ENCODE data around the gene CAND1. TPM values are rescaled to one million over a fixed set of nuclear protein-coding genes. Genes with fewer than 3 reads are reported as not detected.

Gene CAND1
- total and polyA plus RNA-seq, 2 of the 8 experiments (the other 6 are each of a cell fraction or from before 2014, with no cell fraction given): 39.4 to 271 TPM

- FAIRE-seq (no peak), DNase-seq (ENCODE audit: low read depth in 1 of 2, low spot score in 2 of 2) (no peak)
- peaks cover 3 to 70% (median 22%) of the 10 kb centered on the region in 4 experiments; a peak in 7 of 8 replicates for H3K36me3 ChIP-seq (ENCODE audit: control insufficient read depth in 2 of 4, insufficient read depth in 4 of 4, low read length in 3 of 4)
- ChIA-PET POLR2A (ENCODE audit: partially characterized antibody) (no interaction called here), CTCF (ENCODE audit: partially characterized antibody) (interaction anchor here (1.1 kb wide), 1 partner anchor 13 kb away, joined by 7 read pairs; no protein-coding TSS in a partner anchor)
- H2BK15ac ChIP-seq (ENCODE audit: low read length): no peak overlapping the region
- H2BK120ac ChIP-seq (replicated peaks; ENCODE audit: low read depth, low read length): no peak overlapping the region
- TF ChIP-seq RFX5 (IDR thresholded peaks at IDR 0.05; ENCODE audit: borderline replicate concordance, low read depth, low read length) (no peak), EP300 (IDR thresholded peaks at IDR 0.05; ENCODE audit: borderline replicate concordance in 1 of 2, low read depth in 2 of 2, low read length in 2 of 2) (no peak), EZH2 (IDR thresholded peaks at IDR 0.05; ENCODE audit: low read depth, low read length, severe bottlenecking) (no peak), ZNF274 (IDR thresholded peaks at IDR 0.05; ENCODE audit: borderline replicate concordance, extremely low read depth, low read length) (no peak), POLR2AphosphoS5 (IDR thresholded peaks at IDR 0.05; ENCODE audit: low read depth, low read length) (no peak), SIX5 (IDR thresholded peaks at IDR 0.05; ENCODE audit: low read depth, low read length) (no peak), SAP30 (IDR thresholded peaks at IDR 0.05; ENCODE audit: insufficient read depth, insufficient replicate concordance, low read length) (no peak), CBX5 (IDR thresholded peaks at IDR 0.05; ENCODE audit: low read depth, low read length) (no peak), CREB1 (IDR thresholded peaks at IDR 0.05) (no peak), EGR1 (IDR thresholded peaks at IDR 0.05; ENCODE audit: borderline replicate concordance, low read depth, low read length) (no peak), POLR2A (IDR thresholded peaks at IDR 0.05; ENCODE audit: control extremely low read depth in 1 of 2, low read depth in 2 of 2, low read length in 2 of 2) (no peak), NRF1 (IDR thresholded peaks at IDR 0.05; ENCODE audit: low read depth, low read length) (no peak), ATF3 (IDR thresholded peaks at IDR 0.05; ENCODE audit: insufficient read depth, low read depth, low read length) (no peak), TCF12 (IDR thresholded peaks at IDR 0.05; ENCODE audit: low read depth, low read length) (no peak)
- no peak overlapping the region for H2AK5ac ChIP-seq (ENCODE audit: low read depth, low read length)
- H2BK12ac ChIP-seq (ENCODE audit: low read depth, low read length): no peak overlapping the region
- H3K4me2 ChIP-seq (ENCODE audit: insufficient read depth in 1 of 2, low read depth in 2 of 2, low read length in 2 of 2): no peak overlapping the region
- H3K4ac ChIP-seq (replicated peaks; ENCODE audit: insufficient read length, low read depth, low read length): no peak overlapping the region
- no peak overlapping the region for H3K14ac ChIP-seq (ENCODE audit: insufficient read length)
- H3K4me3 ChIP-seq (ENCODE audit: extremely low read depth in 1 of 4, insufficient read depth in 2 of 4, low read depth in 3 of 4, low read length in 4 of 4): no peak overlapping the region
- H2BK5ac ChIP-seq (ENCODE audit: low read depth, low read length): no peak overlapping the region
- no peak overlapping the region for H4K5ac ChIP-seq (ENCODE audit: insufficient read length, low read depth, low read length)
- H3K9me3 ChIP-seq (ENCODE audit: insufficient read depth in 2 of 2, low read depth in 1 of 2, low read length in 1 of 2): no peaks in the 10 kb centered on the region
- no peaks in the 10 kb centered on the region for H3K79me1 ChIP-seq (ENCODE audit: low read depth, low read length)
- H3K23ac ChIP-seq (ENCODE audit: insufficient read length): no peak overlapping the region
- H3K9ac ChIP-seq (replicated peaks in 1 of 4; ENCODE audit: extremely low read depth in 1 of 4, low read depth in 3 of 4, low read length in 3 of 4): no peak overlapping the region
- WGBS, 2 experiments (ENCODE audit: extremely low coverage in 1 of 2, insufficient coverage in 1 of 2, insufficient read length in 1 of 2, insufficient replicate concordance in 2 of 2, low coverage in 1 of 2, low lambda C conversion rate in 2 of 2, missing lambda C conversion rate in 1 of 2): 93% methylated on average over 2 of the region's 2 CpGs; no CpG with 5 or more reads in 1 of the 2 experiments
- no peaks in the 10 kb centered on the region for H3K27me3 ChIP-seq (replicated peaks in 1 of 4; ENCODE audit: control insufficient read depth in 3 of 4, extremely low read depth in 1 of 4, insufficient read depth in 3 of 4, low read length in 3 of 4)
- H4K20me1 ChIP-seq (replicated peaks in 1 of 2; ENCODE audit: control insufficient read depth in 1 of 2, insufficient read depth in 2 of 2, low read length in 2 of 2): peaks cover 3 to 4% of the 10 kb centered on the region in 2 experiments
- no peaks in the 10 kb centered on the region for H3K23me2 ChIP-seq (ENCODE audit: low read depth, low read length)
- no peak overlapping the region for H3K18ac ChIP-seq (ENCODE audit: extremely low read depth, low read length)
- no peaks in the 10 kb centered on the region for H3K4me1 ChIP-seq (replicated peaks in 1 of 4; ENCODE audit: control insufficient read depth in 3 of 4, insufficient read depth in 4 of 4, low read length in 3 of 4)
- no peak overlapping the region for H2AFZ ChIP-seq (ENCODE audit: low read length)
- H4K8ac ChIP-seq (ENCODE audit: extremely low read depth, insufficient read depth, low read length): no peak overlapping the region
- H4K91ac ChIP-seq (replicated peaks; ENCODE audit: insufficient read length, low read length): no peak overlapping the region
- H3K27ac ChIP-seq (ENCODE audit: low read depth, low read length): no peak overlapping the region
- no peak overlapping the region for H3K56ac ChIP-seq (replicated peaks; ENCODE audit: insufficient read length, low read depth, low read length)
- H2BK20ac ChIP-seq (ENCODE audit: low read length): no peak overlapping the region
- H3K79me2 ChIP-seq (ENCODE audit: control insufficient read depth in 1 of 2, insufficient read depth in 2 of 2, low read length in 2 of 2): peaks cover 0 to 5% of the 10 kb centered on the region in 2 experiments; a peak in 1 of 4 replicates
Measured at GRCh38 chr12:67299526-67299925, 30.4 kb downstream of the CAND1 start.
